ENCODE data around the gene OBI1.
"Not testable (repeated sequence)": the region's sequence is repeated elsewhere in the genome, so short reads cannot be mapped to it uniquely, and the experiment has no call there.

Gene OBI1

DNA sequence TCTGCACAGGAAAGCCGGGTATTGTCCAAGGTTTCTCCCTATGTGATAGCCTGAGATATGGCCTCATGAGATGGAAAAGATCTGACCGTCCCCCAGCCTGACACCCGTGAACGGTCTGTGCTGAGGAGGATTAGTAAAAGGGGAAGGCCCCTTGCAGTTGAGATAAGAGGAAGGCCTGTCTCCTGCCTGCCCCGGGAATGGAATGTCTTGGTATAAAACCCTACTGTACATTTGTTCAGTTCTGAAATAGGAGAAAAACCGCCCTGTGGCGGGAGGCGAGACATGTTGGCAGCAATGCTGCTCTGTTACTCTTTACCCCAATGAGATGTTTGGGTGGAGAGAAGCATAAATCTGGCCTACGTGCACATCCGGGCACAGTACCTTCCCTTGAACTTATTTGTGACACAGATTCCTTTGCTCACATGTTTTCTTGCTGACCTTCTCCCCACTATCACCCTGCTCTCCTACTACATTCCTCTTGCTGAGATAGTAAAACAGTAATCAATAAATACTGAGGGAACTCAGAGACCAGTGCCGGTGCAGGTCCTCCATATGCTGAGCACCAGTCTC, 11.8 kb downstream of the OBI1 start:
- DNase-seq = not testable (repeated sequence)

DNA sequence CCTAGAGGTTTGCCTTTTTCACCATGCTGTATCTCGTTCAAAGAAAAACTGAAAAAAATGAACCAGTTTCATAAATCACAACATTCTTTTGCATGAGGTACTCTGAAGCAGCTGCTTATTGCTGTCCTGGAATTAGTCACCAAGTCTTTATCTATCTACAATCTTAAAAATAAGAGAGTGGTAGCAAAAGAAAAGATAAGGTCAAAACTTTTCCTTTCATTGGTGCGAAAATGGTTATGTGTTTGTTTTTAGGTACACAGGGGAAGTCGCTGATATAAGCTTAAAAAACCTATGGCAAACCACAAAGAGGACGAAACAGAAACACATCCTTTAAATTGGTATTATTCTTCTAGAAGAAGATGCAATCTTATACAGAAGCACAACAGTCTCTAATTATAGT, 20.7 kb downstream of the OBI1 start:
- DNase-seq = no peak

DNA sequence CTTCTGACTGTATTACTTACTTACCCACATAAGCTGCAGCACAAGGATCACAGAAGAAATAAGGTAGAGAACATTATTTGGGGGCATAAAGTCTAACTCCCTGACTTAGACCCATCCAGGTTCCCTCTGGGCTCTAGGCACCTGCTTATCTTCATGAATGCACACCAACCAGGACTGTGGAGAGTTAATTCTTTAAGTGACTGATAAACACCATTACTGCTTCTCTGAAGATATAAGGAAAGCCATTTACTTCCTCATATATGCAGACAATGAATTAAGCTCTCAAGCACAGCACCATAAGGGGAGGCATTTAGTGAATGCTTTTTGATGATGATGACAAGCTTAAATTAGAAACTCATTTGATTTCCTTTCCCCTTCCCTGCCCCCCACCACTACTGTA, 22.5 kb downstream of the OBI1 start:
- DNase-seq = no peak

DNA sequence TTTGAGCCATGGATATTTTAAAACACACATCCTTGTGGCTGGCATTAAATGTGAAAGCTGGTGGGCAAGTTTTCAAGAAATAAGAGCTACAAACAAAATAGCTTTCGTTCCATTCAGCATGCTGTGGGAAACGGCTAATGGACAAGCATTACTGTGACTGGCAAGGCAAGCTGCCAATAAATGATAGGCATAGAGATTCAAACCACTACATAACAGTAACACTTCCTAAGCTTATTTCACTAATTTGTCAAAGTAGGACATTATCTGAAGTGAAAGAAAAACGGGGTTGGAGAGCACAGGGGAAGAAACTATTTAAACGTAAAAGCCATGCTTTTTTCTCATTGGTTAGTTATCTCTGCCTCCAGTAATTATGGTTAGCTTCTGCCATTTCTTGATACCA, 26.0 kb downstream of the OBI1 start:
- DNase-seq = no peak

DNA sequence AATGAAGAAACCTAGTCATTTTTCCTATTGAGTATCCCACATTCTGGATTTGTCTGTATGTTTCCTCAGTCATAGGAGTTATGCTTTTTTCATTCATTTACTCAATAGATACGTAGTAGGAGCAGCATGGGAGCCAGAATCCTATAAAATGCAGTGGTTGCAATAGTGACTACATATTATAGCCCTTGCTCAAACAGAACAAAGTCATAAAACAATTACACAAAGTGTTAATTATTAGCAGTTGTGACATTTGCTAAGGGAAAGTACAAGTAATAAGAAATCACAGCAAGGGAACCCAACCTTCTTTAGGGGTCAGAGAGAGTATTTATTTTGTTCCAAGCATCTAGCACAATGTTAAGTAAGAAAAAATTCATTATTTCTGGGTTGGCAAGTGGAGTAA, 27.9 kb downstream of the OBI1 start:
- DNase-seq = no peak

DNA sequence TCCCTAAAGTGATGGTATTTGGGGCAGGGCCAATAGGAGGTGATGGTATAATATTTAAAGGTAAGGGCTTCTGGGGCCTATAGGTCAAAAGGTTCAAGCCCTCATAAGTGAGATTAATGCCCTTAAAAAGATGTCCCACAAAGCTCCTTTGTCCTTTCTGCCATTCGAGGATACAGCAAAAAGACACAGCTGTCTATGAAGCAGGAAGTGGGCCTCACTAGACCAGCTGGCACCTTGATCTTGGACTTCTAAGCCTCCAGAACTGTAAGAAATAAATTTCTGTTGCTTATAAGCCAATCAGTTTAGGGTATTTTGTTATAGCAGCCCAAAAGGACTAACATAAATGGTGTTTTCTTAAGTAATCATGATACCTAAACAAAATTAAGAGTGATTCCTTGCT, 28.4 kb downstream of the OBI1 start:
- DNase-seq = no peak

DNA sequence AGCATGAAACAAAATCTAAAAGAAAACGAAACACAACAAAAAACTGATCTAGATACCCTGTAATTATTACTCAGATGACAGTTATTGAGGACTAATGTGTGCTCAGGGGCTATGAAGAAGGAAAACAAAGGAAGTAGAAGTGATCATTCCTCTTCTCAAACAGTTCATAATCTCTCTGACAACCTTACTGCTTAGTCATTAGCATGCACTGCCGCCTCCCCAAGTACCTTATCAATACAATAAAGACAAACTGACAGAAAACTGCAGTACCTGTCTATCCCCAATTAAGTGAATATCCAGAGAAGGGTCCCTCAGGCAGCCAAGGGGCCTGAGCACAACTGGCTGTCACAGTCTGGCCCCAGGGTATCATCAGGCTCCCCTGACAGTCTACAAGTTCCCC, 33.6 kb downstream of the OBI1 start:
- DNase-seq = no peak

DNA sequence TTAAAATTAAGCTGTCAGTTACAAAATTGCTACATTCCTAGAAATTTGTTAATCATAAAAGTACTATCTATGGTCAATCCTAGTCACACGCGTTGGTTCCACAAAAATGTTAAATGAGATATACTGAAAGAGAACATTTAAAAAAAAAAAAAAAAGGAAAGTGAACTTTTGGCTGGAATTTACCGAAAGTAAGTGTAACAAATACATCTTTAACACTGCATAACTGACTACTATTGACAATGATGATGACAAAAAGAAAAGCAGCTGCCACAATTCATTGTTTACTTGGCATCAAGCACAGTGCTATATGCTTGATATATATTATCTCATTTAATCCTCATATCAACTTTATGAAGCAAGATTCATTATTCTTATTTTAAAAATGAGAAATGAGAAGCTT, 35.8 kb downstream of the OBI1 start:
- DNase-seq = no peak

DNA sequence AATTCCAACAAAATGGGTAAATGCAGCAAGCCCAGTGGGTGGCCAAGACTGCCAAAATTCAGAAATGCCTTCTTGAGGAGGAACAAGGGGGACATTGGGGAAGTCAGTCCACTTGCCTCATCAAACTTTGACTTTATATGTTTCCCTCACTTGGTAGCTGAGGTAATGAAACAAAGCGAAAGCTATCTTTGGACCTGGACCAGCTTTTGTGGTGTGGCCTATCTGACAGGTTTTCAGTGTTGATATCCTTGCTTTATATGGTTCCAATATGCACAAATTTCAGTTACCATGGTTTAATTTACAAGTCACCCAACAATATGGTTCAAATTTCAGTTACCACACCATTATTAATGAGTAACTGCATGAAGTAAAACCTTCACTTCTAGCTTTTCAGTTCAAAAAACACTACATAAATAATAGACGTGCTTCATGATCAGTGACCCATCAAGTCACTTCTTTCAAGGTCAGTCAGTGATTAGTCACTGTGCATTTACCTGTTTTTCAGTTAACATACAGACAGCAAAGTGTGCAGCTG, 38.0 kb downstream of the OBI1 start:
- no peak for DNase-seq

DNA sequence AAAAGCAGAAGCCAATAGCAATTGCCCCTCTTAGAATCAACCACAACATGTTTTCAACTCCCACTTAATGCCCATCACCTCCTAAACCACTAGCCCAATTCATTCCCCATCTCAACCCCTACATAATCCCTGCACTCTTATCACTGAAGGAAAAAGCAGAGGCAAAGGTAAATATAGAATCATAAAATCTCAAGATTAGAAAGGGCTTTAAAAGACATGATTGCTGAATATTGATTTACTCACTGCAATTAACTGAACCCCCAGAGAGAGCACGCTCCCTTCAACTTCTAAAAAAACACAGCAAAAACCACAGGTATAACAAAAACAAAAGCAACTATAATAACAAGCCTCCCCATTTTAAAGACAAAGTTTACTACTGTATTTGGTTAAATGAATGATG, 40.5 kb downstream of the OBI1 start:
- DNase-seq = no peak

DNA sequence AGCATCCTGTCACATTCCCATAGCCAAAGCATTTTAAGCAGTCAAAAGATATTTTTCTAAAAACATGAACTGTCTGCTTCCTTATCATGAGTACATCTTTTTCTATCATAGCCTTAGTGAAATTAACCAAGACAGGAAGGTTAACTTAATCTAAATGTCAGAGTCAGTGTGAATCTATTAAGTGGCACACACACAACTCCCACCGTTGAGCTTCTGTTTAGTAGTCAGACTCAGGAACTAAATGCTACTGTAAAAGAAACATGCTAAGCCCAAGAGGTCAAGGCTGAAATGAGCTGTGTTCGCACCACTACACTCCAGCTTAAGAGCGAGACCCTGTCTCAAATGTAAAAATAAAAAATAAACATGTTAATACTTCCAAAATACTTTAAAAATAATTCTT, 47.9 kb downstream of the OBI1 start:
- DNase-seq = no peak

DNA sequence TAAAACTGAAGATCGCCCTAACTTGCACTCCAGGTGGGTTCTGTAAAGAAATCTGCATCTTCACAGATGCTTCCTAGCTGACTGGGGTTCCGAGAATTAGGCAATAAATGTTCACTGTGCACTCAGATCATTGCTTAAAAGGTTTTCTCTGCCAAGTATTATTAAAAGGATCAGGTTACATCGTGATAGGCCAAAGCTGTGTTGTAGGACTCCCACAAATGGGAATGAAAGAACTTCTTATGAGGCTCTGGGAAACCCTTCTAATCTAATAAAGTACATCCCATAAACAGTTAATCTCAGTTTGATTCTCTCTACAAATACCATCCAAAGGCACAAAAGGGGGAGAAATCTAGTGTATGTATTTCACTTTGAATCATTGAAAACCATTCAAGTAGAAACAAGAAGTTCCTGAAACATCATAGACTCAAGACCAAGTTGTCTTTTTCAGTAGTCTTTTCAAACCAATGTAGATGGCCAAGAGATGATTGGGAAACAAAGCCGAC, 48.5 kb downstream of the OBI1 start:
- peak; percentile 56 to 70 for DNase-seq

DNA sequence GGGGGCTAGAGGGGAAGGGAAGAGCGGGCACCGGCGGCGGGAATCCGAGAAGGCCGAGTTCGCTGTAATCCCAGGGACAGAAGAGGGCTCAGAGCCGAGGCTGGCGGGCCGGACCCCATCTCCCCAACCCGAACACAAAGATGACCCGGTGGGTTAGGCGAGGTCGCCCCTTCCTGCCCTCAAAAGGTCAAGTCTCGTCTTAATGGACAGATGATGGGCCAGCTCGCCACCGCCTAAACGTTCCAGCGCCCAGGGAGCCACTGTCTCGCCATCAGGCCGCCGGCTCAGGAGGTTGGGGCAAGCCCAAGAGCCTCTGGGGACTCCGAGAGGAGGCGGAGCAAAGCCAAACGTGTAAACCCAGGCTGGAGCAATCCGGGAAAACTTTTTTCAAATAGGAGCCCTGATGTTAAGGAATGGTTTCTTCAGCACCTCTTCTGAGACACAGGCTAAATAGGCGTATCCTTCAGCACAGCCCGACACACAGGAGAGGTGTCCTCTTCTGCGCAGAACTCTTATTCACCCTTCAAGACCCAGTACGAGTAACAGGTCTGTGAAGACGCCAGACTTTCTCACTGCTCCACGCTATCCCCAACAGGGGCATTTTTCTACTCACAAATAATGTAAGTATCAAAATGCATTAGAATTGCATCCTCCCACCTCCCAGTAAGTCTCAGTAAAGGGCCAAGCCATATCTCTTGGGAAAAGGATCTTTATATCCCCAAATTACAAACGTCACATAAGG, 49.3 kb downstream of the OBI1 start:
- DNase-seq = peak in 1 of 2 experiments; percentile 41

DNA sequence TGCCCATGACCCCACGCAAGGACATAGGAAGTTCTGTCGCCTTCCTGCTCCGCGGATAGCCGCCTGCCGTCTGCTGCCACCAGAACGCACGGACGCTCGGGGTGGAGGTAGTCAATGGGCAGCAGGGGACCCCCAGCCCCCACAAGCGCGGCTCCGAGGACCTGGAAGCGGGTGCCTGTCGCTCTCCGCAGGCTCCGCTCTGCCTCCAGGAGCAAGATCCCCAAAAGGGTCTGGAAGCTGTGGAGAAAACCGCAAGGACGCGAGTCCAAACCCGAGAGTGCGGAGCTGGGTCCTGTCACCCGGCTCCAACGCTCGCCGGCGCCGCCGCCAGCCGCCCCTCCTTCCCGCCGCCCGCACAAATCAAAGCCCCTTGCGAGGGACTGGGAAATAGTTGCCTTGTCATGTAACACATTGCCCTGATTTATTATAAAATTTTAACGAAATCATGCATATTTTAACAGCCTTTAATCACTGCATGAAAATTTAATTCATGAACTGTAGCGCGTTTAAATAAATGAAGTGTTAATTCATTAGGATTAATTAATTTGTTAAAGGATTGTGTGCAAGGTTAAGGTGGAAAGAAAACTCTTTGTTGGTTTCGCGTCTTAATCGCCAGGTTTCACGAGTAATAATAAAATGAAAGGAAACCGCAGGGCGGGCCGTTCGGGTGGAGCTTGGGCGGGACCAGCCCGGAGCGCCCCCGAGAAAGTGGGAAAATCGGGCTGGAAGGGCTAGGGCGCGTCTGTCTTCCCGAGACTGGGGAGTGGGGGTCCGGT, 50.1 kb downstream of the OBI1 start:
- DNase-seq = peak in 1 of 2 experiments; percentile 25

DNA sequence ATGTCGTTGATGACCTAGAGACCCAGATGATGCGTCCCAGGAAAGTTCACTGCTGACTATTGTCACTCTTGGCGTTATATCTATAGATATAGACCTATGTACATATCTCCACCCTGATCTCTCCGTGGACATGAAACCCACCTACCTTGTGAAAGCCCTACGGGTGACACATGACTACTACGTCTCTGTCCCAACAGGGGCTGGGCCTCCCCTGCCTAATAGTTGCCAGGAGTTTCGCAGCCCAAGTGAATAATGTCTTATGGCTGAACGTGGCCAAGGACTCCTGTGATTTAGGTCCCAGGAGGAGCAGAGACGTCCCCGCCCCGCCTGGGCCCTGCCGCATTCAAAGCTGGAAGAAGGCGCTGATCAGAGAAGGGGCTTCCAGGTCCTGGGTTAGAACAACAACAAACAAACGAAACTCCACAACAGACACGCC, 50.7 kb downstream of the OBI1 start:
- DNase-seq = no peak

DNA sequence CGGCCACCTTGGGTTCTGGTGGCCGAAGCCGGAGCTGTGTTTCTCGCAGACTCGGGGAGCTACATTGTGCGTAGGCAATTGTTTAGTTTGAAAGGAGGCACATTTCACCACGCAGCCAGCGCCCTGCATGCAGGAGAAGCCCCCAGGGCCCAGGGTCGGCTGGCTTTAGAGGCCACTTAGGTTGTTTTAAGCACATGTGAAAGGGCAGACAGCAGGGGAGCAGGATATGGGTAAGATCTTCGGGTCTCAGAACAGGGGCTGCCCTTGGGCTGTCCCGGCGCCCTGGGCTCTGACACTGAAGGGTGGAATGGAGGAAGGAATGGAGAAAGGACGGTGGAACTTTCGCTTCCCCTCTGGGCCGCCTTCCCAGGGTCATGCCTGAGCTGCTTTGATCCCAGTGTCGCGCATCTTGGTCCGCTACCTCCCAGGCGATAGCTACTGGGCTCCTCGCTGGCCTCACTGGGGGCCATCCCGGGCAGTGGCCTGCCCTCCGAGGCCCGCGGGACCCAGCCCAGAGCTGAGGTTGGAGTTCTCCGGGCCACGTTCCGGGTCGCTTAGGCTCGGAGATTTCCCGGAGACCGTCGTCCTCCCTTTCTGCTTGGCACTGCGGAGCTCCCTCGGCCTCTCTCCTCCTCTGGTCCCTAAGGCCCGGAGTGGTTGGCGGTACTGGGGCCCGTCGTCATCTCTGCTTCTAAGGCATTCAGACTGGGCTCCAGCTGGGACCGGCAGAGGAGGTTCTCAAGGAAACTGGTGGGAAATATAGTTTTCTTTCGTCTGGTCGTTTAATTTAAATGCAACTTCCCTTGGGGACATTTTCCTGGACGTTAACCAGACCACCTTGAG, 51.3 kb downstream of the OBI1 start:
- no peak for DNase-seq

DNA sequence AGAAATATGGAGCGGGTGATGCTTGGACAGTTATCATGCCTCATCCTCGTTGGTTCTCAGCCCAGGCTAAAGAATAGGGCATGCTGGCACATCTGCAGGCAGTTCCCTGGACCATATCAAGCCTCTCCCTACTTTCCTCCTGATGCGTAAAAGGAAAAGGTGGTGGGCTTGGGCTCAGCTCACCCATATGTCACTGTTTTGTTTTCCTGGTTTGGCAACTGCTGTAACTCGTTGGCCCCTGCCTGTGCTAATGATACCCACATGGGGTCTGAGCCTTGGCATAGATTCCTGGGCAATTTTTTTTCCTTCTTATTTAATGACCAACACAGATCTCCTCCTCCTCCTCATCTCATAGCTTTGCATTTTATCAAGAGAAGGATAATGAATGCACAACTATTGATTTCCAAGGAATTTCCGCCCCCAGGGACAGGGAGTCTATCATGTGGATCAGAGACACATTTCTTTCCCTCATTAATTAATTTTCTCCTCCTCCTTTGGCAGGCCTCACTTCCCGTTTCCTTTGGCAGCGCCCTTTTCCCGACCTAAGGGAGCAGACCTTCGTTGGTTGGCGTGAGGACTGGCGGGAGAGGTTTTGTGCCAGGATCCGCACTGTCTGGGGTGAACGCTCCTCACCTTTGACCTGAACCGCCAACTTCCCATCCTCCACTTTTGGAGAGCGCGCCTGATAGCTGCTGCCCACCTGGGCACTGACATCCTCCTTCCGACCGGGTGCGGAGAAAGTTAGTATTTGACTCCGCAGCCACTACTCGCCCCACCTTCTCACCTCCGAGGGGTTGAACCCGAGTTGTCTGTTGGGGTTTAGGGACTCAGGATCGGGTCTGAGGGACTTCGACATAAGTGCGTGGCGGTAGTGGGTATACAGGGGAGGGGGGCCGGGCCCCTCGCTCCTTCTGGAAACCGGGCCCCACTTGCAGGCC, 52.2 kb downstream of the OBI1 start:
- DNase-seq = peak in 1 of 2 experiments; percentile 34

DNA sequence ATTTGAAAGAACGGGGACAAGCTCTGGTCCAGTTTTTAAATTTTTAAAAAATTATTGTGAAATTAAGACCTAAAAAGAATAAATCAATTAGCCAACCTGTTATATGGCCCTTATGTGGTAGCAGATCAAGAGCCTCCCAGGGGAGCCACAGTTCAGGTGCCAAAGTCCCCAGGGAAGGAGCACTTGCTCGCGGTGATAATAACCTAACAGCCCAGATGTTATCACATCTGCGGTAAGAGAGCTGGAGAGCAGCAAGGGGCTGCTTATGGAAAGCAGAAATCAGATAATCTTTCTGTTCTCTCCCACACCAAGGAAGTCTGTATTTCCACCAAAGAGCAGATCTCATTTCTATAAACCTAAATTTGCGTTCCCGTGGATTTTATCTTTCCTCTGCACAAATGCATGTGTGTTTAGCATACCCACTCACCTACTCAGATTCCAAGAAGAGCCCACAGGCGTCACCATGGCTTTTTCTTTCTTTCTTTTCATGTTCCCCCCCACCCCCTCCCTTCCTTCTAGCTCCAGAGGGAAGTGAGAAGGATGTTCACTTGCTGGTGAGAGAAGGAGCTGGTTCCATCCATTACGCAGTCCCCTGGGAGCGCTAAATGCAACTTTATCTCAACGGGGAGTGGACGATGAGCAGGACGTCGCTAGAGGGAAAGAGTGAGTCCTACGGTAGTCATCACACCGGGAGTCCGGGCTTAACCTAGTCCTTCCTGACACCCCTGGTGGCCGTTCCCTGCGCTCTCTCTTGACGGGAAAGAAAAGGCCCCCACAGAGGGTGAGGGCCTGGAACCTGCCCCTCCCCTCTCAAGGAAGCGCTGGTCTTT, 54.0 kb downstream of the OBI1 start:
- peak in 1 of 2 experiments; percentile 64 for DNase-seq

DNA sequence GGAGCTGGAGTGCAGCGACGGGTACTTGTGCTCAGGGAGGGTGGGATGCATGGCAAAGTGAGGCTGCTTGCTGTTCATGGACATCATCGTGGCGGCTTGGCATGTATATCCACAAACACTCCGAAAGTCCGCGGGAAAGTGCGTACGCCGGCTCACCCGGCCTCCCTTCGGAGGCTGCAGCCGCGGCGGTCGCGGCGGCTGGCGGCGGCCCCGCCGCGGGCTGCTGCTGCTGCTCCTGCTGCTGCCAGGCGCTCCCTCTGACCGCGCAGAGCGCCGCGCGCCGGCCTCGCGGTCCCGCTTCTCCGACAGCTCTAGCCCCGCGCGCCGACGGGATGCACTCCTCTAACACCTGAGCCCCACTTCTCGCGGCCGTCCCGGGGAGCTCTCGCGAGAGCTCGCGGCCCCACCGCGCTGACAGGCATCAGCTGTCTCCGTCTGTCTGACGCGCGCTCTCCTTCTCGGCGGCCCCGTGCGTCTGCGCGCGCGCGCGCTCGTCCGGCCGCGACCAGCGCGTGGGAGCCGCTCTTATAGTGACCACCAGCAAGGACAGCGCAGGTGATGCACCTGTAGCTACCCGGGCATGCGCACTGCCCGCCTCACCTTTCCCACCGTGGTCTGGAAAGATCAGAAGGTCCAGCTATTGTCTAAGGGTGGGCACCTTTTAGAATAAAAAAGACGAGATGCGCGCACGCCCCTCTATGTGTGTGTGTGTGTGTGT, 55.6 kb downstream of the OBI1 start, which contains the start of gene POU4F1:
POU4F1 (minus strand) TSS at position 313 of the 718 bp plus-strand sequence; CDS start at position 87, 226 bp downstream.
- DNase-seq = peak; percentile 73 to 90

All from NCI-H524 (cell line).